HEK293 (cell line): ENCODE measurements around the gene CATSPERD.

ENCODE experiments used
- BCL11B ChIP-seq: fragments of 450-650 bp; formaldehyde crosslinking; IDR thresholded peaks from 2 replicates; pipeline ENCODE4 v1.5.1; 2016; ENCODE audit warnings: low read depth, missing biosample characterization, missing genetic modification characterization
- GLIS1 ChIP-seq: fragments of 450-650 bp; formaldehyde crosslinking; IDR thresholded peaks from 2 replicates; pipeline ENCODE4 v1.5.1; 2016; ENCODE audit warnings: missing biosample characterization, missing genetic modification characterization
- KLF1 ChIP-seq: fragments of 450-650 bp; formaldehyde crosslinking; IDR thresholded peaks from 2 replicates; pipeline ENCODE4 v1.5.1; 2016; ENCODE audit warnings: missing biosample characterization, missing genetic modification characterization
- KLF16 ChIP-seq: fragments of 450-650 bp; formaldehyde crosslinking; IDR thresholded peaks from 2 replicates; pipeline ENCODE4 v1.5.1; 2017; ENCODE audit warnings: missing biosample characterization, missing genetic modification characterization
- YY2 ChIP-seq: fragments of 450-650 bp; formaldehyde crosslinking; IDR thresholded peaks from 2 replicates; pipeline ENCODE4 v1.5.1; 2016; ENCODE audit warnings: missing biosample characterization, missing genetic modification characterization
- ZFHX2 ChIP-seq: fragments of 450-650 bp; formaldehyde crosslinking; conservative IDR thresholded peaks from 2 replicates; pipeline ENCODE4 v1.5.1; 2016; ENCODE audit warnings: missing biosample characterization, missing genetic modification characterization
- ZNF114 ChIP-seq: fragments of 450-650 bp; formaldehyde crosslinking; IDR thresholded peaks from 2 replicates; pipeline ENCODE4 v1.5.0; 2017; ENCODE audit warnings: missing biosample characterization, missing genetic modification characterization
- ZNF140 ChIP-seq: fragments of 450-650 bp; formaldehyde crosslinking; IDR thresholded peaks from 2 replicates; pipeline ENCODE4 v1.5.1; 2016; ENCODE audit warnings: missing biosample characterization, missing genetic modification characterization
- ZNF24 ChIP-seq: fragments of 450-650 bp; formaldehyde crosslinking; IDR thresholded peaks from 2 replicates; pipeline ENCODE4 v1.5.1; 2016; ENCODE audit warnings: missing biosample characterization, missing genetic modification characterization
- ZNF37A ChIP-seq: fragments of 450-650 bp; IDR thresholded peaks from 2 replicates; pipeline ENCODE4 v1.5.1; 2018; ENCODE audit warnings: missing biosample characterization, missing genetic modification characterization
- ZNF394 ChIP-seq: fragments of 450-650 bp; formaldehyde crosslinking; IDR thresholded peaks from 2 replicates; pipeline ENCODE4 v1.5.1; 2016; ENCODE audit warnings: missing biosample characterization, missing genetic modification characterization, mild to moderate bottlenecking, moderate library complexity, borderline replicate concordance
- ZNF521 ChIP-seq: fragments of 450-650 bp; formaldehyde crosslinking; IDR thresholded peaks from 2 replicates; pipeline ENCODE4 v1.5.1; 2017; ENCODE audit warnings: missing biosample characterization, mild to moderate bottlenecking, missing genetic modification characterization
- ZNF560 ChIP-seq: fragments of 450-650 bp; formaldehyde crosslinking; IDR thresholded peaks from 2 replicates; pipeline ENCODE4 v1.5.1; 2017; ENCODE audit warnings: missing biosample characterization, missing genetic modification characterization, borderline replicate concordance
- ZNF677 ChIP-seq: fragments of 450-650 bp; IDR thresholded peaks from 2 replicates; pipeline ENCODE4 v1.5.0; 2018; ENCODE audit warnings: missing biosample characterization, mild to moderate bottlenecking, missing genetic modification characterization, moderate library complexity
- ZSCAN30 ChIP-seq: fragments of 450-650 bp; IDR thresholded peaks from 2 replicates; pipeline ENCODE4 v1.5.1; 2018; ENCODE audit warnings: missing biosample characterization, mild to moderate bottlenecking, missing genetic modification characterization, moderate library complexity
- TF ChIP-seq, protein P1 (sequence below): fragments of 450-650 bp; formaldehyde crosslinking; IDR thresholded peaks from 2 replicates; pipeline ENCODE4 v1.5.1; 2016; ENCODE audit warnings: missing biosample characterization, missing genetic modification characterization
- TF ChIP-seq, protein P2 (sequence below): IDR thresholded peaks from 2 replicates; pipeline ENCODE4 v1.6.1; 2011; ENCODE audit warnings: mild to moderate bottlenecking, low read depth, low read length, borderline replicate concordance
- TF ChIP-seq, protein P3 (sequence below): fragments of 450-650 bp; formaldehyde crosslinking; IDR thresholded peaks from 2 replicates; pipeline ENCODE4 v1.5.1; 2016; ENCODE audit warnings: missing biosample characterization, missing genetic modification characterization, borderline replicate concordance

The CATSPERD gene

DNA sequence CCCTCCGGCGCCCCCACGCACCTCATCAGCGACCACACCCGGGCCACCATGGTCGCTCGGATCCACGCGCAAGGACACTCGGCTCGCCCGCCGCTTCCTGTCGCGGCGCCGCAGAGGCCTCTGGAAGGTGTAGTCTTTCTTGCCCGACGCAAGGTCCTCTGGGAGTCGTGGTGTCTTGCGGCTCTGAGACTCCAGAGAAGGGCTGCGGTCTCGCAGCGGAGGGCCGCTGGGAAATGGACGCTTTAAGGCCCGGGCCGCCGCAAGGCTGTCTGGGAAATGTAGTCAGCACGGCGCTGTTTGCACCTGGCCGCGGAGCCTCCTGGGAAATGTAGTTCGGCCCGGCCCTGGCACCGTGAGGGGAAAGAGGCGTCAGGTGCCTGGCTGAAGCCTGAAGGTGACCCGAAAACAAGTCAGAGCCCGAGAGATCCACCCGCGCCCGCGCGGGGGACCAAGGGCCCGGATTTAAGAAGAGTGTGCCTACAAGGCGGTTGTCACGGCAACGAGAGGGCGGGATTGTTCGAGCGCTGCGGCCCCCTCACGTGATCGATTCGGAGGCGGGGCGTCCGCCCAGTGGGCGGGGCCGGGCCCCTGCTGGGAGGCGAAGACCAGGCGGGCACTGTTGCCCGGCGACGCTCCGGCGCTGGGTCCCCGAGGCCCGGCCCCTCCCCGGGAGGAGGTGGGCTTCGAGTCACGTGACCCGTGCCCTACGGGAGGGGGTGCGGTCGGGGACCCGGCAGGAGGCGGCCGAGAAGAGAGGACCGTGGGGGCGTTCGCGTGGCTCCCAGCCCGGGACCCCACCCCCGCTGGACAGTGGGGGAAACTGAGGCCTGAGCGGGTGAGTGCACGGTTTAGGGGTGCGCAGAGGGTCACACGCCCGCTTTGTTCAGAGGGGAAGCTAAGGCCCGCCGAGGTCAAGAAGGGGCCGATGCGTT, 39.7 kb upstream of the CATSPERD start, which contains the start of the genes HSD11B1L and MICOS13 (continued):
- TF ChIP-seq ZSCAN30 (tag by site-specific recombination) = peak; percentile 42
- no peak for TF ChIP-seq ZNF521
- TF ChIP-seq ZNF394 (tag by site-specific recombination) = peak; percentile 12; the same call in 1 of the 2 replicates
- TF ChIP-seq ZNF560 (tag by site-specific recombination) = 0 out of 2 replicates have a peak, but pooled peaks have one; percentile 11
- TF ChIP-seq, protein P1, sequence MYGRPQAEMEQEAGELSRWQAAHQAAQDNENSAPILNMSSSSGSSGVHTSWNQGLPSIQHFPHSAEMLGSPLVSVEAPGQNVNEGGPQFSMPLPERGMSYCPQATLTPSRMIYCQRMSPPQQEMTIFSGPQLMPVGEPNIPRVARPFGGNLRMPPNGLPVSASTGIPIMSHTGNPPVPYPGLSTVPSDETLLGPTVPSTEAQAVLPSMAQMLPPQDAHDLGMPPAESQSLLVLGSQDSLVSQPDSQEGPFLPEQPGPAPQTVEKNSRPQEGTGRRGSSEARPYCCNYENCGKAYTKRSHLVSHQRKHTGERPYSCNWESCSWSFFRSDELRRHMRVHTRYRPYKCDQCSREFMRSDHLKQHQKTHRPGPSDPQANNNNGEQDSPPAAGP (tag by site-specific recombination) = 0 out of 2 replicates have a peak, but pooled peaks have one; percentile 10
- TF ChIP-seq, protein P2, sequence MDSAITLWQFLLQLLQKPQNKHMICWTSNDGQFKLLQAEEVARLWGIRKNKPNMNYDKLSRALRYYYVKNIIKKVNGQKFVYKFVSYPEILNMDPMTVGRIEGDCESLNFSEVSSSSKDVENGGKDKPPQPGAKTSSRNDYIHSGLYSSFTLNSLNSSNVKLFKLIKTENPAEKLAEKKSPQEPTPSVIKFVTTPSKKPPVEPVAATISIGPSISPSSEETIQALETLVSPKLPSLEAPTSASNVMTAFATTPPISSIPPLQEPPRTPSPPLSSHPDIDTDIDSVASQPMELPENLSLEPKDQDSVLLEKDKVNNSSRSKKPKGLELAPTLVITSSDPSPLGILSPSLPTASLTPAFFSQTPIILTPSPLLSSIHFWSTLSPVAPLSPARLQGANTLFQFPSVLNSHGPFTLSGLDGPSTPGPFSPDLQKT = no peak
- peak; percentile 48 for TF ChIP-seq GLIS1
- TF ChIP-seq, protein P3, sequence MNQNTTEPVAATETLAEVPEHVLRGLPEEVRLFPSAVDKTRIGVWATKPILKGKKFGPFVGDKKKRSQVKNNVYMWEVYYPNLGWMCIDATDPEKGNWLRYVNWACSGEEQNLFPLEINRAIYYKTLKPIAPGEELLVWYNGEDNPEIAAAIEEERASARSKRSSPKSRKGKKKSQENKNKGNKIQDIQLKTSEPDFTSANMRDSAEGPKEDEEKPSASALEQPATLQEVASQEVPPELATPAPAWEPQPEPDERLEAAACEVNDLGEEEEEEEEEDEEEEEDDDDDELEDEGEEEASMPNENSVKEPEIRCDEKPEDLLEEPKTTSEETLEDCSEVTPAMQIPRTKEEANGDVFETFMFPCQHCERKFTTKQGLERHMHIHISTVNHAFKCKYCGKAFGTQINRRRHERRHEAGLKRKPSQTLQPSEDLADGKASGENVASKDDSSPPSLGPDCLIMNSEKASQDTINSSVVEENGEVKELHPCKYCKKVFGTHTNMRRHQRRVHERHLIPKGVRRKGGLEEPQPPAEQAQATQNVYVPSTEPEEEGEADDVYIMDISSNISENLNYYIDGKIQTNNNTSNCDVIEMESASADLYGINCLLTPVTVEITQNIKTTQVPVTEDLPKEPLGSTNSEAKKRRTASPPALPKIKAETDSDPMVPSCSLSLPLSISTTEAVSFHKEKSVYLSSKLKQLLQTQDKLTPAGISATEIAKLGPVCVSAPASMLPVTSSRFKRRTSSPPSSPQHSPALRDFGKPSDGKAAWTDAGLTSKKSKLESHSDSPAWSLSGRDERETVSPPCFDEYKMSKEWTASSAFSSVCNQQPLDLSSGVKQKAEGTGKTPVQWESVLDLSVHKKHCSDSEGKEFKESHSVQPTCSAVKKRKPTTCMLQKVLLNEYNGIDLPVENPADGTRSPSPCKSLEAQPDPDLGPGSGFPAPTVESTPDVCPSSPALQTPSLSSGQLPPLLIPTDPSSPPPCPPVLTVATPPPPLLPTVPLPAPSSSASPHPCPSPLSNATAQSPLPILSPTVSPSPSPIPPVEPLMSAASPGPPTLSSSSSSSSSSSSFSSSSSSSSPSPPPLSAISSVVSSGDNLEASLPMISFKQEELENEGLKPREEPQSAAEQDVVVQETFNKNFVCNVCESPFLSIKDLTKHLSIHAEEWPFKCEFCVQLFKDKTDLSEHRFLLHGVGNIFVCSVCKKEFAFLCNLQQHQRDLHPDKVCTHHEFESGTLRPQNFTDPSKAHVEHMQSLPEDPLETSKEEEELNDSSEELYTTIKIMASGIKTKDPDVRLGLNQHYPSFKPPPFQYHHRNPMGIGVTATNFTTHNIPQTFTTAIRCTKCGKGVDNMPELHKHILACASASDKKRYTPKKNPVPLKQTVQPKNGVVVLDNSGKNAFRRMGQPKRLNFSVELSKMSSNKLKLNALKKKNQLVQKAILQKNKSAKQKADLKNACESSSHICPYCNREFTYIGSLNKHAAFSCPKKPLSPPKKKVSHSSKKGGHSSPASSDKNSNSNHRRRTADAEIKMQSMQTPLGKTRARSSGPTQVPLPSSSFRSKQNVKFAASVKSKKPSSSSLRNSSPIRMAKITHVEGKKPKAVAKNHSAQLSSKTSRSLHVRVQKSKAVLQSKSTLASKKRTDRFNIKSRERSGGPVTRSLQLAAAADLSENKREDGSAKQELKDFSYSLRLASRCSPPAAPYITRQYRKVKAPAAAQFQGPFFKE (tag by site-specific recombination) = no peak
- TF ChIP-seq ZNF677 = no peak
- TF ChIP-seq BCL11B (tag by site-specific recombination) = 0 out of 2 replicates have a peak, but pooled peaks have one; percentile 8
- TF ChIP-seq ZFHX2 = peak; percentile 41; the same call in 1 of the 2 replicates
- TF ChIP-seq YY2 (tag by site-specific recombination) = peak; percentile 72
- no peak for TF ChIP-seq ZNF37A
- TF ChIP-seq KLF16 = peak; percentile 70; the same call in 1 of the 2 replicates
- TF ChIP-seq ZNF140 (tag by site-specific recombination) = no peak
- peak; percentile 70 for TF ChIP-seq KLF1 (tag by site-specific recombination)
- no peak for TF ChIP-seq ZNF114 (tag by site-specific recombination)
- peak; percentile 63; the same call in 1 of the 2 replicates for TF ChIP-seq ZNF24 (tag by site-specific recombination)
